Heart left ventricle (tissue), 13 donors: Measurements from ENCODE around the gene EML1.

ENCODE experiments used
- POLR2A ChIP-seq, 2 donors: fragments of 450-650 bp; IDR thresholded peaks; one replicate each; pipeline ENCODE4 v1.6.1; 2017; ENCODE audit warnings: antibody characterized with exemption in 2 of 2, mild to moderate bottlenecking in 2 of 2, moderate library complexity in 2 of 2
- TF ChIP-seq, protein P1 (sequence below), 12 donors: fragments of 200-600 bp; sonication (generic) in 4 of 12; IDR thresholded peaks; one replicate each; pipeline versions ENCODE4 v1.5.0 to v1.8.0; 2018 to 2022; ENCODE audit warnings: antibody characterized with exemption in 12 of 12, mild to moderate bottlenecking in 5 of 12
- donor health status: ischemic (EF 13 %, LVEDD 7.1; RV severe dilation, severe dysfunction).
- donor health status: DM: no; HTN: yes; CAD: no.
- donor health status: DM: no; HTN: no; CAD: no.
- donor health status: ischemic (EF 25% LVEDD 6.9; RV normal size, moderate dysfunction).
- donor health status: ischemic (EF 25% LVEDD 5.7; RV mildly dilated, moderate dysfunction).
- donor health status: ischemic (EF 35%, LVEDD 5.7; RV mildly dilated, moderate dysfunction).
- donor health status: nonischemic (EF 11% LVEDD 7.7; RV severe dilation, severe dysfunction).
- donor health status: DM: yes; HTN: yes; CAD: no.
- donor health status: PGD.
- donor health status: ischemic (EF 29% LVEDD 5.4; RV normal size, mild dysfunction).
- donor health status: nonischemic (EF 23%, LVEDD 6.1; RV moderate dilation, normal function).

DNA sequence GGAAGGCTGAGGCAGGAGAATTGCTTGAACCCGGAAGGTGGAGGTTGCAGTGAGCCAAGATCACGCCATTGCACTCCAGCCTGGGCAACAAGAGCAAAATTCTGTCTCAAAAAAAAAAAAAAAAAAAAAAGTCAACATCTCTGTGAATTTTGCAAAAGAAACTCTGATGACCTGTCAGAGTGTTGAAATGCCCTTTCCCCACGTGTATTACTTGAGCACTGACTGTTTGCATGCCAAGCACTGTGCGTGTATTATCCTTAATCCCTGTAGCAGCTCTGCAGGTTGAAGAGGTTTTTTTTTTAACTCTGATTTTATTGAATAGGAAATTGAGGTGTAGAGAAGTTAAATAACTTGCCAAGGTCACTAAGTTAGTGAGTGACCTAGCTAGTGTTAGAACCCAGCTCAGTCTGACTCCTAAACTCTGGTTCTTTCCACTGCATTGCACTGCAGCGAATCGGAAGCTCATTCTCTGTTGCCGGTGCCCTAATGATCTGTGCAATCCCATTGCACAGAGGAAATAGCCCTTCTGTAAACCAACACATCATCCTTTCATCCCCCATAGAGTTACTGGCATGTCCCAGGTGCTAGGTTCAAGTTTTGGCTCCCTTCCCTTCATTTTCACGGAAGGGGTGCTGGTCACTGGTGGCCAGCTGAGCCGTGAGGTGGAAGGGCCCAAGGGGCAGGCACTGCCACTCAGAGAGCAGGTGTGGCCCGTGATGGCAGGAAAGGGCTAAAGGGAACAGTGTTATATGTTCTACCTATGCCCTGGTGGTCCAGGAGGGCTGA is 122.3 kb downstream of the EML1 start:
- TF ChIP-seq, protein P1, sequence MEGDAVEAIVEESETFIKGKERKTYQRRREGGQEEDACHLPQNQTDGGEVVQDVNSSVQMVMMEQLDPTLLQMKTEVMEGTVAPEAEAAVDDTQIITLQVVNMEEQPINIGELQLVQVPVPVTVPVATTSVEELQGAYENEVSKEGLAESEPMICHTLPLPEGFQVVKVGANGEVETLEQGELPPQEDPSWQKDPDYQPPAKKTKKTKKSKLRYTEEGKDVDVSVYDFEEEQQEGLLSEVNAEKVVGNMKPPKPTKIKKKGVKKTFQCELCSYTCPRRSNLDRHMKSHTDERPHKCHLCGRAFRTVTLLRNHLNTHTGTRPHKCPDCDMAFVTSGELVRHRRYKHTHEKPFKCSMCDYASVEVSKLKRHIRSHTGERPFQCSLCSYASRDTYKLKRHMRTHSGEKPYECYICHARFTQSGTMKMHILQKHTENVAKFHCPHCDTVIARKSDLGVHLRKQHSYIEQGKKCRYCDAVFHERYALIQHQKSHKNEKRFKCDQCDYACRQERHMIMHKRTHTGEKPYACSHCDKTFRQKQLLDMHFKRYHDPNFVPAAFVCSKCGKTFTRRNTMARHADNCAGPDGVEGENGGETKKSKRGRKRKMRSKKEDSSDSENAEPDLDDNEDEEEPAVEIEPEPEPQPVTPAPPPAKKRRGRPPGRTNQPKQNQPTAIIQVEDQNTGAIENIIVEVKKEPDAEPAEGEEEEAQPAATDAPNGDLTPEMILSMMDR (IDR thresholded peaks at IDR 0.05), result no peak
- no peak for TF ChIP-seq POLR2A (IDR thresholded peaks at IDR 0.05)
